ENCODE measurements around the gene UGT2B7. TPM values are rescaled to one million over a fixed set of nuclear protein-coding genes. Genes with fewer than 3 reads are reported as not detected.

The UGT2B7 gene
- total RNA-seq, 2 experiments from 2014 or later = not detected

DNA sequence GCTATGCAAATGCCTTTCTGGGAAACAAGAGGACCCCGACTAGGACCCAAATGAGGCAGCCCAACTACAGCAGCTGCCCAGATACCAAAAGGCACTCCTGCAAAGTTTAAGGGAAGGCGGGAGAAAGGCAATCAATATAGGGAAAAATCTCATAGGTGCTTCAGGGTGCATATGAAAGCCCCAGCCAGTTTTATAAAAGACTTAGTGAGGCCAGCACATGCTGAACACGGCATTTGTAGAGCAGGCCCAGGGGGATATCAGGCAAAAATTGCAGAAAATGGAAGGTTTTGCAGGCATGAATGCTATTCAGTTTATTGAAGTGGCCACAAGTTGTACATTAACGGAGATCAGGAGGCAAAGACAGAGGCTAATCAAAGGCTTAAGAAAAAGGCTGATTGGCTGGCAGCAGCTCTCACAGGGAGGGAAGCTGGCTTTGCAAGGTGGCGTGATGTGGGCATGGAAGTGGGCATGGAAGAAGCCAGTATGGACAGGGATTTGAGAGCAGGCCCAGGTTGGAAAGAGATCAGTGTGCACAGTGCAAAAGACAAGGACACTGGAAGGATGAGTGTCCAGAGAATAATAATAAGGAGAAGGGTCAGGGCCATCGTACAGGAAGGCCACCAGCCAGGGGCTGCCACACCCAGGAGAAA, 37.7 kb upstream of the UGT2B7 start:
- CTCF ChIA-PET = no interaction called here
- no peaks in the 10 kb centered on the region for H3K27me3 Mint-ChIP-seq
- ATAC-seq (no peak), DNase-seq (no peak)
- no peaks in the 10 kb centered on the region for H3K4me1 Mint-ChIP-seq (ENCODE audit: low read depth)
- H3K4me3 Mint-ChIP-seq = no peak overlapping the region
- intact Hi-C loops (cut with micrococcal nuclease) = no loop called here
- H3K9me3 Mint-ChIP-seq = no peaks in the 10 kb centered on the region
- H3K27ac Mint-ChIP-seq = no peak overlapping the region
- TF ChIP-seq, protein P1, sequence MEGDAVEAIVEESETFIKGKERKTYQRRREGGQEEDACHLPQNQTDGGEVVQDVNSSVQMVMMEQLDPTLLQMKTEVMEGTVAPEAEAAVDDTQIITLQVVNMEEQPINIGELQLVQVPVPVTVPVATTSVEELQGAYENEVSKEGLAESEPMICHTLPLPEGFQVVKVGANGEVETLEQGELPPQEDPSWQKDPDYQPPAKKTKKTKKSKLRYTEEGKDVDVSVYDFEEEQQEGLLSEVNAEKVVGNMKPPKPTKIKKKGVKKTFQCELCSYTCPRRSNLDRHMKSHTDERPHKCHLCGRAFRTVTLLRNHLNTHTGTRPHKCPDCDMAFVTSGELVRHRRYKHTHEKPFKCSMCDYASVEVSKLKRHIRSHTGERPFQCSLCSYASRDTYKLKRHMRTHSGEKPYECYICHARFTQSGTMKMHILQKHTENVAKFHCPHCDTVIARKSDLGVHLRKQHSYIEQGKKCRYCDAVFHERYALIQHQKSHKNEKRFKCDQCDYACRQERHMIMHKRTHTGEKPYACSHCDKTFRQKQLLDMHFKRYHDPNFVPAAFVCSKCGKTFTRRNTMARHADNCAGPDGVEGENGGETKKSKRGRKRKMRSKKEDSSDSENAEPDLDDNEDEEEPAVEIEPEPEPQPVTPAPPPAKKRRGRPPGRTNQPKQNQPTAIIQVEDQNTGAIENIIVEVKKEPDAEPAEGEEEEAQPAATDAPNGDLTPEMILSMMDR (IDR thresholded peaks at IDR 0.05) = no peak
- no peaks in the 10 kb centered on the region for H3K36me3 Mint-ChIP-seq (ENCODE audit: low read depth)
- POLR2A ChIA-PET = no interaction called here

DNA sequence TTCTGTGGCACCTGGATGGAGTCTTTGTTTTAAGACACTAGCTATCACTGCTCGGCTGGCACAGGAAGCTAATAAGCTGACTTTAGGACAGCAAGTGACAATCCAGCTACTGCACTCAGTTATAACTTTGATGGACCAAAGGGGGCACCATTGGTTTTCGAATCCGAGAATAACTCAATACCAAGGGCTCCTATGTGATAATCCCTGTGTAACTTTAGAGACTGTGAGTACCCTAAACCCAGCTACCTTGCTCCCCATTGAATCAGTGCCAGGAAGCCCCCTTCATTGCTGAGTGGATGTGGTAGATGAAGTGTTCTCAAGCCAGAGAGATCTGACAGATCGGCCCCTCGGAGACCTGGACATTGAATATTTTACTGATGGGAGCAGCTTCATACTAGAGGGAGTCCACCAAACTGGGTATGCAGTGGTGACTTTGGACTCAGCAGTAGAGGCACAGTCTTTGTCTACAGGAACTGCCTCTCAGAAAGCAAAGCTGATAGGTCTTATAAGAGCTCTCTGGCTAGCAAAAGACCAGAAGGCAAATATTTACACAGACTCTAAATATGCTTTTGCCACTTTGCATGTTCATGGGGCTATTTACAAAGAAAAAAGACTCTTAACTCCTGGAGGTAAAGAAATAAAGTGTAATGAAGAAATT, 35.5 kb upstream of the UGT2B7 start:
- Mint-ChIP-seq H3K27me3 (no peaks in the 10 kb centered on the region), H3K9me3 (no peaks in the 10 kb centered on the region), H3K36me3 (ENCODE audit: low read depth) (no peaks in the 10 kb centered on the region), H3K27ac (no peak overlapping the region), H3K4me1 (ENCODE audit: low read depth) (no peaks in the 10 kb centered on the region), H3K4me3 (no peak overlapping the region)
- CTCF ChIA-PET = no interaction called here
- DNase-seq (no peak), ATAC-seq (no peak)
- POLR2A ChIA-PET = no interaction called here
- TF ChIP-seq, protein P1 (IDR thresholded peaks at IDR 0.05) = no peak
- intact Hi-C loops (cut with micrococcal nuclease) = no loop called here

DNA sequence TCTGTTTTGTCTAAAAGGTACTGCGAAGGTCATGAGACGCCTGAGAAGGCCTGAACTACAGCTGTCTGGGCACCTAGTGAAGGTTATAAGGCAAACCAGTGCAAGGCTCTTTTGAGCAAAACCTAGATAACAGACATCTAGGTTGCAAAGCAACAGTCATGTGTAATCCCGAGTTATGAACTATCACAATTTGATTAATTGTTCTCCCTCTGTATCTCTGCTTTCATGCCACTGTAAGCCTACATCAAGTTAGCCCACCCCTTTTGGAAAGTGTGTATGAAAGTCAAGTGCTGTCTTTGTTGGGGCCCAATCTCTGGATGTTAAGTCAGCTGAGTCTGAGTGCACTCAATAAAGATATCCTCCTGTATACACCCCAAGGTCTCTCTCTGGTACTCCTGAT, 31.9 kb upstream of the UGT2B7 start:
- Mint-ChIP-seq H3K27me3 (no peaks in the 10 kb centered on the region), H3K36me3 (ENCODE audit: low read depth) (no peaks in the 10 kb centered on the region), H3K4me1 (ENCODE audit: low read depth) (no peaks in the 10 kb centered on the region), H3K4me3 (no peak overlapping the region), H3K9me3 (no peaks in the 10 kb centered on the region), H3K27ac (no peak overlapping the region)
- TF ChIP-seq, protein P1 (IDR thresholded peaks at IDR 0.05) = no peak
- intact Hi-C loops (cut with micrococcal nuclease) = no loop called here
- CTCF ChIA-PET = no interaction called here
- POLR2A ChIA-PET = no interaction called here
- ATAC-seq (no peak), DNase-seq (no peak)

DNA sequence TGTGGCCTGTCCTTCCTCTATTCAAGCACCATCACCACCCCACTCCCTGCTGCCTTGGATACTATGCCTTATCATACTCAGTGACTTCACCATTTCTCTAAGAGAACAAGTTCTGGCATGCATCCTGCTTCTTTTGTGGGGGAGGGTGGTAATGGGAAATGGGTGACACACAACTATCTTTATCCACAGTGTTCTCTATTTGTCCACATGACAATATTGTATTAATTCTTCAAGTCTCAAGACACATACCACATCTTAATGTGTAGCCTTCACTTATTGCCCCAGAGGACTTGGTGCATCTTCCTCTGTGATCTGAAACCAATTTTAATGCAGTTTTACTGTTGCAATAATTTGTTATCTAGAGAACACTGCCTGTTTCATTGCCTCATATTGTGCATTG, 29.3 kb upstream of the UGT2B7 start:
- no peak for ATAC-seq
- POLR2A ChIA-PET = no interaction called here

DNA sequence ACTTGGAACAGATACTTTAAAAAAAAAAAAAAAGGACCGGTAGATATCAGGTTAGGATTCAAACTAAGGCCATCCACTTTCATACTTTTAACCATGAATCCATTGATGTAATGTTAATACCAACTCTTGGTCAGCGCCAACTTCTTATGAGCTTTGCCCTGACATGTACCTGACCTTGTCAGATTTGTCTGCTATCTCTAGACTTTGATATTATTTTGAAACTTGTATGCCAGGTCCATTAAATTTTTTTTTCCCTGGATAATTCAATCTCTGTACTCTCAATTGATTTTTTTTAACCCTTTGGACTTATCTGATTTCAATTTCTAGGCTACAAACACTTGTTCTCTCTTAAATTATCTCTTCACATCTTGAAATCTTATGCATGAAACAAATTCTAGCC, 27.2 kb upstream of the UGT2B7 start:
- CTCF ChIA-PET = no interaction called here
- intact Hi-C loops (cut with micrococcal nuclease) = no loop called here
- no peak for DNase-seq

More for the DNA sequence above, 29.3 kb upstream of the UGT2B7 start:
- TF ChIP-seq, protein P1 (IDR thresholded peaks at IDR 0.05) = no peak
- CTCF ChIA-PET = no interaction called here
- no peak for DNase-seq
- intact Hi-C loops (cut with micrococcal nuclease) = no loop called here
- Mint-ChIP-seq H3K36me3 (ENCODE audit: low read depth) (no peaks in the 10 kb centered on the region), H3K4me1 (ENCODE audit: low read depth) (no peaks in the 10 kb centered on the region), H3K4me3 (no peak overlapping the region), H3K9me3 (no peaks in the 10 kb centered on the region), H3K27me3 (no peaks in the 10 kb centered on the region), H3K27ac (no peak overlapping the region)

More for the DNA sequence above, 27.2 kb upstream of the UGT2B7 start:
- POLR2A ChIA-PET = no interaction called here
- H3K4me1 Mint-ChIP-seq (ENCODE audit: low read depth) = no peaks in the 10 kb centered on the region
- no peak overlapping the region for H3K4me3 Mint-ChIP-seq
- TF ChIP-seq, protein P1 (IDR thresholded peaks at IDR 0.05) = no peak
- H3K36me3 Mint-ChIP-seq (ENCODE audit: low read depth) = no peaks in the 10 kb centered on the region
- no peaks in the 10 kb centered on the region for H3K9me3 Mint-ChIP-seq
- H3K27ac Mint-ChIP-seq = no peak overlapping the region
- H3K27me3 Mint-ChIP-seq = no peaks in the 10 kb centered on the region
- no peak for ATAC-seq

Data from activated CD8-positive, alpha-beta T cell treated with anti-CD3 and anti-CD28 coated beads for 36 hours (primary cell).